ENCODE data around the gene CREBRF. TPM values are rescaled to one million over a fixed set of nuclear protein-coding genes. Genes with fewer than 3 reads are reported as not detected.
A peak's percentile ranks its signal among the peaks of the same experiment; 100 is the strongest.

The CREBRF gene
- total and polyA plus RNA-seq, 2 donors (not counting 1 experiment from before 2014, with no cell fraction given) = 29.7 to 89.7 TPM

DNA sequence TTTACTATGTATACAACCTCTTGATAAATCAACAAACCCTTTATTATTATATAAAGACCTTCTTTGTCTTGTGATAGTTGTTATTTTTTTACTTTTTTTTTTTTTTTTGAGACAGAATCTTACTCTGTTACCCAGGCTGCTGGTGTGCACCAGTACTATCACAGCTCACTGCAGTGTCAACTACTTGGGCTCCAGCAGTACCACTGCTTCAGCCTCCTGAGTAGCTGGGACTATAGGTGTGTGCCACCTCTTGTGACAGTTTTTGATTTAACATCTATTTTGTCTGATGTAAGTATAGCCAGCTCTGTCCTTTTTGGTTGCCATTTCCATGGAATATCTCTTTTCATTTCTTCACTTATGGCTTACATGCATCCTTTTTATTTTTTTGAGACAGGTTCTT is 42.6 kb downstream of the CREBRF start:
- H3K4me2 ChIP-seq (replicated peaks; ENCODE audit: low read depth, low read length, poor library complexity, severe bottlenecking) = no peak overlapping the region
- Mint-ChIP-seq H3K4me3 (no peak overlapping the region), H3K27me3 (no peaks in the 10 kb centered on the region), H3K27ac (no peak overlapping the region), H3K9me3 (ENCODE audit: insufficient read depth) (peaks cover 3% of the 10 kb centered on the region), H3K4me1 (peaks cover 38% of the 10 kb centered on the region)
- peaks cover 85% of the 10 kb centered on the region for H4K20me1 ChIP-seq (ENCODE audit: control insufficient read depth, insufficient read depth, low read length, poor library complexity, severe bottlenecking)
- TF ChIP-seq EZH2 (IDR thresholded peaks at IDR 0.05; ENCODE audit: borderline replicate concordance, insufficient read depth, low read depth, low read length, poor library complexity, severe bottlenecking) = no peak
- no peak for TF ChIP-seq CTCF (IDR thresholded peaks at IDR 0.05)
- no peak for DNase-seq
- intact Hi-C loops (cut with micrococcal nuclease) = no loop called here
- CTCF ChIA-PET = no interaction called here
- H3K4me3 ChIP-seq (ENCODE audit: control extremely low read depth in 1 of 5, extremely low read depth in 1 of 5, insufficient read depth in 1 of 5, low read depth in 2 of 5, low read length in 4 of 5) = no peak overlapping the region
- H3K27me3 ChIP-seq (replicated peaks in 1 of 4; ENCODE audit: control extremely low read depth in 1 of 4, control insufficient read depth in 3 of 4, insufficient read depth in 4 of 4, low read length in 3 of 4) = no peaks in the 10 kb centered on the region
- peaks cover 3 to 22% (median 15%) of the 10 kb centered on the region in 3 donors for H3K9me3 ChIP-seq (ENCODE audit: control extremely low read depth in 1 of 3, control insufficient read depth in 2 of 3, insufficient read depth in 1 of 3, low read length in 2 of 3)
- H3K27ac ChIP-seq (ENCODE audit: low read length in 2 of 2) = no peak overlapping the region
- peaks cover 88% of the 10 kb centered on the region for H3K79me2 ChIP-seq (ENCODE audit: control insufficient read depth, insufficient read depth, low read length)
- H2AFZ ChIP-seq (ENCODE audit: insufficient read depth, low read depth, low read length, poor library complexity, severe bottlenecking) = no peak overlapping the region
- H3K9ac ChIP-seq (ENCODE audit: low read length) = no peak overlapping the region
- no peak for ATAC-seq (ENCODE audit: low read depth)
- H3K36me3 ChIP-seq (replicated peaks in 1 of 2; ENCODE audit: control extremely low read depth in 1 of 2, control insufficient read depth in 1 of 2, extremely low read depth in 1 of 2, insufficient read depth in 2 of 2, low read length in 1 of 2) = peaks cover 9 to 23% of the 10 kb centered on the region in 2 experiments
- no peaks in the 10 kb centered on the region for H3K4me1 ChIP-seq (ENCODE audit: control insufficient read depth in 2 of 2, insufficient read depth in 2 of 2, low read length in 2 of 2)
- POLR2A ChIA-PET = no interaction called here

- Mint-ChIP-seq H3K27ac (peak overlapping the region; percentile 37), H3K4me1 (peaks cover 40% of the 10 kb centered on the region), H3K4me3 (no peak overlapping the region), H3K27me3 (no peaks in the 10 kb centered on the region), H3K9me3 (ENCODE audit: insufficient read depth) (peaks cover 3% of the 10 kb centered on the region)
- no peak overlapping the region for H2AFZ ChIP-seq (ENCODE audit: insufficient read depth, low read depth, low read length, poor library complexity, severe bottlenecking)
- H3K79me2 ChIP-seq (ENCODE audit: control insufficient read depth, insufficient read depth, low read length) = peaks cover 86% of the 10 kb centered on the region
- H4K20me1 ChIP-seq (ENCODE audit: control insufficient read depth, insufficient read depth, low read length, poor library complexity, severe bottlenecking) = peaks cover 85% of the 10 kb centered on the region
- H3K36me3 ChIP-seq (replicated peaks in 1 of 2; ENCODE audit: control extremely low read depth in 1 of 2, control insufficient read depth in 1 of 2, extremely low read depth in 1 of 2, insufficient read depth in 2 of 2, low read length in 1 of 2) = peaks cover 7 to 23% of the 10 kb centered on the region in 2 experiments
- DNase-seq = no peak
- no peaks in the 10 kb centered on the region for H3K27me3 ChIP-seq (replicated peaks in 1 of 4; ENCODE audit: control extremely low read depth in 1 of 4, control insufficient read depth in 3 of 4, insufficient read depth in 4 of 4, low read length in 3 of 4)
- no peak overlapping the region for H3K4me3 ChIP-seq (ENCODE audit: control extremely low read depth in 1 of 5, extremely low read depth in 1 of 5, insufficient read depth in 1 of 5, low read depth in 2 of 5, low read length in 4 of 5)
- H3K9me3 ChIP-seq (ENCODE audit: control extremely low read depth in 1 of 3, control insufficient read depth in 2 of 3, insufficient read depth in 1 of 3, low read length in 2 of 3) = peaks cover 3 to 22% (median 15%) of the 10 kb centered on the region in 3 donors
- H3K4me1 ChIP-seq (ENCODE audit: control insufficient read depth in 2 of 2, insufficient read depth in 2 of 2, low read length in 2 of 2) = no peaks in the 10 kb centered on the region
- no peak overlapping the region for H3K4me2 ChIP-seq (replicated peaks; ENCODE audit: low read depth, low read length, poor library complexity, severe bottlenecking)
- ChIA-PET POLR2A (no interaction called here), CTCF (no interaction called here)
- no peak for ATAC-seq (ENCODE audit: low read depth)
- intact Hi-C loops (cut with micrococcal nuclease) = no loop called here
- H3K9ac ChIP-seq (ENCODE audit: low read length) = no peak overlapping the region
- WGBS (ENCODE audit: insufficient coverage) = no CpG with 5 or more reads among the region's 1 CpG
- TF ChIP-seq EZH2 (IDR thresholded peaks at IDR 0.05; ENCODE audit: borderline replicate concordance, insufficient read depth, low read depth, low read length, poor library complexity, severe bottlenecking) (no peak), CTCF (IDR thresholded peaks at IDR 0.05) (no peak)
- H3K27ac ChIP-seq (ENCODE audit: low read length in 2 of 2) = no peak overlapping the region
Observed at GRCh38 chr5:173099461-173099860, 43.3 kb downstream of the CREBRF start.

Measured in B cell (primary cell).